H9 (cell line): ENCODE data around the gene KLC4. TPM values are rescaled to one million over a fixed set of nuclear protein-coding genes. Genes with fewer than 3 reads are reported as not detected.
A peak's percentile ranks its signal among the peaks of the same experiment; 100 is the strongest.

Experiments
- DNase-seq: peaks from one replicate; pipeline ENCODE4 v3.0.0-alpha.2; 2017
- H2AFZ ChIP-seq: one replicate; pipeline ENCODE4 v1.6.1; 2013; ENCODE audit warnings: mild to moderate bottlenecking, low read length, control low read depth, moderate library complexity
- H2AK5ac ChIP-seq: 2 replicates; pipeline ENCODE4 v1.6.1; 2013; ENCODE audit warnings: low read length, control low read depth, mixed read lengths; ENCODE audit not compliant: insufficient read length
- H2BK120ac ChIP-seq: one replicate; pipeline ENCODE4 v1.6.1; 2013; ENCODE audit warnings: low read depth, mild to moderate bottlenecking, low read length, control low read depth, inconsistent platforms; ENCODE audit not compliant: poor library complexity, severe bottlenecking
- H2BK12ac ChIP-seq: 2 replicates; pipeline ENCODE4 v1.6.1; 2013; ENCODE audit warnings: low read length, control low read depth, mixed read lengths, low read depth; ENCODE audit not compliant: insufficient read length
- H2BK15ac ChIP-seq: 2 replicates; pipeline ENCODE4 v1.6.1; 2013; ENCODE audit warnings: low read depth, low read length, control low read depth
- H2BK20ac ChIP-seq: one replicate; pipeline ENCODE4 v1.6.1; 2013; ENCODE audit warnings: low read depth, mild to moderate bottlenecking, low read length, control low read depth, inconsistent platforms; ENCODE audit not compliant: poor library complexity, severe bottlenecking
- H2BK5ac ChIP-seq: 2 replicates; pipeline ENCODE4 v1.6.1; 2013; ENCODE audit warnings: low read length, control low read depth, mixed read lengths; ENCODE audit not compliant: insufficient read length
- H3K14ac ChIP-seq: 2 replicates; pipeline ENCODE4 v1.6.1; 2013; ENCODE audit warnings: low read length, control low read depth; ENCODE audit not compliant: insufficient read depth
- H3K18ac ChIP-seq: 2 replicates; pipeline ENCODE4 v1.6.1; 2013; ENCODE audit warnings: low read depth, mild to moderate bottlenecking, mixed read lengths, low read length, control low read depth; ENCODE audit not compliant: insufficient read length
- H3K23ac ChIP-seq: 2 replicates; pipeline ENCODE4 v1.6.1; 2013; ENCODE audit warnings: low read length, control low read depth, mixed read lengths, low read depth; ENCODE audit not compliant: insufficient read length
- H3K23me2 ChIP-seq: 2 replicates; pipeline ENCODE4 v1.6.1; 2013; ENCODE audit warnings: low read depth, mild to moderate bottlenecking, mixed read lengths, low read length, control low read depth; ENCODE audit not compliant: insufficient read length, poor library complexity, severe bottlenecking
- H3K27ac ChIP-seq: 2 replicates; pipeline ENCODE4 v1.5.1; 2013; ENCODE audit warnings: low read length, control low read depth, mixed read lengths, low read depth; ENCODE audit not compliant: insufficient read length
- H3K27me3 ChIP-seq: 2 replicates; pipeline ENCODE4 v1.6.1; 2013; ENCODE audit warnings: low read length, control low read depth, inconsistent platforms; ENCODE audit not compliant: insufficient read depth
- H3K4ac ChIP-seq: 2 replicates; pipeline ENCODE4 v1.6.1; 2013; ENCODE audit warnings: low read depth, mild to moderate bottlenecking, control low read depth, inconsistent platforms, low read length, moderate library complexity
- H3K4me1 ChIP-seq: 2 replicates; pipeline ENCODE4 v1.6.1; 2013; ENCODE audit warnings: low read length, control low read depth, inconsistent platforms; ENCODE audit not compliant: insufficient read depth
- H3K4me2 ChIP-seq: 2 replicates; pipeline ENCODE4 v1.6.1; 2013; ENCODE audit warnings: low read length, control low read depth, mixed read lengths; ENCODE audit not compliant: insufficient read length, insufficient read depth
- H3K56ac ChIP-seq: 2 replicates; pipeline ENCODE4 v1.6.1; 2013; ENCODE audit warnings: low read depth, mild to moderate bottlenecking, mixed read lengths, low read length, control low read depth; ENCODE audit not compliant: insufficient read length
- H3K79me1 ChIP-seq: 2 replicates; pipeline ENCODE4 v1.6.1; 2013; ENCODE audit warnings: low read depth, mild to moderate bottlenecking, moderate library complexity, low read length, control low read depth, inconsistent platforms; ENCODE audit not compliant: insufficient read depth, poor library complexity, severe bottlenecking
- H3K79me2 ChIP-seq: 2 replicates; pipeline ENCODE4 v1.6.1; 2013; ENCODE audit warnings: low read length, control low read depth, inconsistent platforms; ENCODE audit not compliant: insufficient read depth
- H3K9ac ChIP-seq: 2 replicates; pipeline ENCODE4 v1.6.1; 2013; ENCODE audit warnings: low read length, control low read depth, mixed read lengths; ENCODE audit not compliant: insufficient read length; ENCODE audit errors: extremely low read depth
- H3K9me3 ChIP-seq: one replicate; pipeline ENCODE4 v1.6.1; 2013; ENCODE audit warnings: low read depth, low read length, inconsistent platforms; ENCODE audit not compliant: control insufficient read depth
- H3T11ph ChIP-seq: one replicate; pipeline ENCODE4 v1.6.1; 2013; ENCODE audit warnings: mild to moderate bottlenecking, low read length, control low read depth, inconsistent platforms
- H4K20me1 ChIP-seq: one replicate; pipeline ENCODE4 v1.6.1; 2013; ENCODE audit not compliant: control insufficient read depth, insufficient read length, insufficient read depth
- H4K5ac ChIP-seq: 2 replicates; pipeline ENCODE4 v1.6.1; 2013; ENCODE audit warnings: low read depth, mild to moderate bottlenecking, mixed read lengths, low read length, control low read depth; ENCODE audit not compliant: insufficient read length
- H4K8ac ChIP-seq: replicated peaks from 2 replicates; pipeline ENCODE4 v1.6.1; 2013; ENCODE audit warnings: low read length, control low read depth, mixed read lengths, low read depth; ENCODE audit not compliant: insufficient read length
- H4K91ac ChIP-seq: 2 replicates; pipeline ENCODE4 v1.6.1; 2013; ENCODE audit warnings: low read depth, mild to moderate bottlenecking, moderate library complexity, mixed read lengths, low read length, control low read depth; ENCODE audit not compliant: insufficient read length
- H3K27ac Mint-ChIP-seq, 3 experiments: 2 replicates in 2 of 3; 3 replicates in 1 of 3; pipeline ENCODE4 v1.8.0; 2020 to 2021; ENCODE audit warnings: mixed read lengths in 3 of 3, mild to moderate bottlenecking in 1 of 3, moderate library complexity in 1 of 3
- H3K27me3 Mint-ChIP-seq: 2 replicates; pipeline ENCODE4 v1.8.0; 2021; ENCODE audit warnings: low read depth, mild to moderate bottlenecking, moderate library complexity, mixed read lengths
- H3K36me3 Mint-ChIP-seq, 3 experiments: 2 replicates in 2 of 3; 3 replicates in 1 of 3; pipeline ENCODE4 v1.8.0; 2020 to 2021; ENCODE audit warnings: low read depth in 3 of 3, mixed read lengths in 3 of 3; ENCODE audit not compliant: insufficient read depth in 1 of 3
- H3K4me1 Mint-ChIP-seq, 2 experiments: 2 replicates each; pipeline ENCODE4 v1.8.0; 2020; ENCODE audit warnings: mixed read lengths in 2 of 2
- H3K4me3 Mint-ChIP-seq, 2 experiments: 2 replicates in 1 of 2; 3 replicates in 1 of 2; pipeline ENCODE4 v1.8.0; 2020 to 2021; ENCODE audit warnings: mild to moderate bottlenecking in 2 of 2, mixed read lengths in 2 of 2, moderate library complexity in 1 of 2
- H3K9me3 Mint-ChIP-seq, 2 experiments: 2 replicates in 1 of 2; 3 replicates in 1 of 2; pipeline ENCODE4 v1.8.0; 2020; ENCODE audit warnings: mild to moderate bottlenecking in 2 of 2, mixed read lengths in 2 of 2, moderate library complexity in 1 of 2
- CTCF ChIP-seq: fragments of 200-600 bp; sonication (generic); conservative IDR thresholded peaks from 3 replicates; pipeline ENCODE4 v1.8.0; 2021; ENCODE audit warnings: antibody characterized with exemption, mild to moderate bottlenecking
- WGBS: extraction: QIAGEN DNeasy Blood & Tissue Kit; methylation state at CpG from one replicate; pipeline ENCODE4 v1.1.7; 2013; ENCODE audit warnings: missing lambda C conversion rate, low lambda C conversion rate, mixed read lengths; ENCODE audit not compliant: insufficient read length; ENCODE audit errors: extremely low coverage; 5-methylcytosine and 5-hydroxymethylcytosine counted together
- total RNA-seq: library from RNA; stranded (reverse); gene quantifications from 2 replicates; pipeline ENCODE4 v1.2.1, GENCODE V29; 2021

KLC4 gene
- total RNA-seq, 1 experiment from 2014 or later: 29.7 TPM

- H3K4ac ChIP-seq: no peak overlapping the region
- peak; percentile 36 for DNase-seq
- no peak overlapping the region for H4K5ac ChIP-seq
- no peak overlapping the region for H3T11ph ChIP-seq
- no peak overlapping the region for H2BK120ac ChIP-seq
- H3K9me3 ChIP-seq: no peaks in the 10 kb centered on the region
- Mint-ChIP-seq H3K27ac (peak overlapping the region; percentile 85 to 97 (median 94); a peak in 6 of 7 replicates), H3K36me3 (peaks cover 31 to 53% (median 52%) of the 10 kb centered on the region in 3 experiments), H3K9me3 (peaks cover 0 to 3% of the 10 kb centered on the region in 2 experiments; a peak in 1 of 5 replicates), H3K27me3 (no peaks in the 10 kb centered on the region; the same call in 1 of the 2 replicates), H3K4me1 (peaks cover 30 to 32% of the 10 kb centered on the region in 2 experiments), H3K4me3 (peak overlapping the region; percentile 94)
- no peak overlapping the region for H2BK12ac ChIP-seq
- peak overlapping the region; percentile 17 for H3K18ac ChIP-seq
- no peaks in the 10 kb centered on the region for H3K27me3 ChIP-seq
- peaks cover 10% of the 10 kb centered on the region; the same call in 1 of the 2 replicates for H3K79me2 ChIP-seq
- H3K23me2 ChIP-seq: peaks cover 7% of the 10 kb centered on the region
- H3K79me1 ChIP-seq: peaks cover 3% of the 10 kb centered on the region
- no peak overlapping the region for H3K27ac ChIP-seq
- H2BK20ac ChIP-seq: no peak overlapping the region
- no CpG with 5 or more reads among the region's 17 CpGs for WGBS
- H3K9ac ChIP-seq: no peak overlapping the region
- peak overlapping the region; percentile 52 for H3K4me2 ChIP-seq
- 0 out of 2 replicates have a peak, but pooled peaks cover 4% of the 10 kb centered on the region for H3K4me1 ChIP-seq
- H2BK5ac ChIP-seq: no peak overlapping the region
- H2AFZ ChIP-seq: no peak overlapping the region
- no peak overlapping the region for H4K91ac ChIP-seq
- no peak overlapping the region for H2BK15ac ChIP-seq
- H4K20me1 ChIP-seq: no peaks in the 10 kb centered on the region
- no peak overlapping the region for H3K56ac ChIP-seq
- H3K14ac ChIP-seq: no peak overlapping the region
- no peak overlapping the region for H2AK5ac ChIP-seq
- no peak for TF ChIP-seq CTCF
- no peak overlapping the region for H4K8ac ChIP-seq
- no peak overlapping the region for H3K23ac ChIP-seq
These were observed 5.1 kb upstream of the KLC4 start for GRCh38 chr6:43054206-43054943.
